HFF-Myc (cell line): ENCODE measurements around the gene DLGAP1.

Experiments used
- DNase-seq: peaks from one replicate; pipeline ENCODE4 v3.0.0-alpha.2; 2011; ENCODE audit warnings: low read depth; ENCODE audit errors: extremely low read depth
- H3K4me3 ChIP-seq: replicated peaks from 2 replicates; pipeline ENCODE4 v1.5.1; 2011; ENCODE audit warnings: low read depth, mild to moderate bottlenecking, control low read depth, low read length
- CTCF ChIP-seq: IDR thresholded peaks from 2 replicates; pipeline ENCODE4 v1.5.1; 2012; ENCODE audit warnings: mild to moderate bottlenecking, low read depth, low read length, control low read depth; ENCODE audit errors: missing control alignments

DLGAP1 gene

GRCh38 chr18:3692113-3692621, 762.9 kb downstream of the DLGAP1 start:
- H3K4me3 ChIP-seq = no peak overlapping the region
- TF ChIP-seq CTCF = no peak
- no peak for DNase-seq

- no peak for TF ChIP-seq CTCF
- no peak overlapping the region for H3K4me3 ChIP-seq
- DNase-seq = no peak
Measured at GRCh38 chr18:3691705-3692104, 763.4 kb downstream of the DLGAP1 start.

- no peak overlapping the region for H3K4me3 ChIP-seq
- DNase-seq = no peak
- TF ChIP-seq CTCF = no peak
Measured at GRCh38 chr18:3690764-3691066, 764.4 kb downstream of the DLGAP1 start.

GRCh38 chr18:3689986-3690763, 764.9 kb downstream of the DLGAP1 start:
- DNase-seq = no peak
- no peak for TF ChIP-seq CTCF
- no peak overlapping the region for H3K4me3 ChIP-seq

- H3K4me3 ChIP-seq = no peak overlapping the region
- DNase-seq = peak; percentile 37
- no peak for TF ChIP-seq CTCF
Measured at GRCh38 chr18:3689091-3689490, 766.0 kb downstream of the DLGAP1 start.

- DNase-seq = peak; percentile 97
- TF ChIP-seq CTCF = no peak
- H3K4me3 ChIP-seq = no peak overlapping the region
Measured at GRCh38 chr18:3688690-3689089, 766.4 kb downstream of the DLGAP1 start.

- no peak for TF ChIP-seq CTCF
- H3K4me3 ChIP-seq = no peak overlapping the region
- no peak for DNase-seq
Measured at GRCh38 chr18:3683483-3683882, 771.6 kb downstream of the DLGAP1 start.
